HG03442 (cell line): Measurements from ENCODE around the gene CLEC4D.
"Not testable (repeated sequence)": the region's sequence is repeated elsewhere in the genome, so short reads cannot be mapped to it uniquely, and the experiment has no call there.

Experiments used
- ATAC-seq: cut with Tn5 transposase; IDR thresholded peaks from one replicate; pipeline ENCODE4 v1.9.1; 2021; ENCODE audit warnings: mild to moderate bottlenecking, moderate library complexity; ENCODE audit not compliant: unreplicated experiment

CLEC4D gene

GRCh38 chr12:8513256-8513655 lies at the start of gene CLEC4D:
TSS of gene CLEC4D (plus strand) at chr12:8513503. CDS start at chr12:8513733, 230 bp downstream.
- ATAC-seq: no peak

DNA sequence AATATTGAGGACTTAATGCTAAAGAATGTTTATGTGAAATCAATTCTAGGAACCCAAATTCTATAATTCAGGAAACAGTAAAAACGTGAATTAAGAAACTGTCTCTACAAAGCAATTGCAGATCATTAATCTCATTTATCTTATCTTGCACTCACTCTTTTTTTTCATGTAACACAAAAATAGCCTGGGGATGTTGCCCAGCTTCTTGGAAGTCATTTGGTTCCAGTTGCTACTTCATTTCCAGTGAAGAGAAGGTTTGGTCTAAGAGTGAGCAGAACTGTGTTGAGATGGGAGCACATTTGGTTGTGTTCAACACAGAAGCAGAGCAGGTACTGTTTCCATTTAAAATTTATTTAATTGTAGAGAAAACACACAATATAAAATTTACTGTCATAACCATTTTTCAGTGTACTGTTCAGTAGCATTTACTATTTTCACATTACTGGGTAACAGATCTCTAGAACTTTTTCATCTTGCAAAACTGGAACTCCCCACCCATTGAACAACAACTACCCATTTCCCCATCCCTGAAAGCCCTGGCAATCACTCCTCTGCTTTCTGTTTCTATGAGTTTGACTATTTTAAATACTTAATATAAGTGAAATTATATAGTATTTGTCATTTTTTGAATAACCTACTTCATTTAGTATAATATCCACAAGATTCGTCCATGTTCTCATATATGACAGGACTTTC lies 47.9 kb upstream of the CLEC4D start:
- ATAC-seq: no peak

GRCh38 chr12:8466241-8466640 lies 47.1 kb upstream of the CLEC4D start:
- no peak for ATAC-seq

GRCh38 chr12:8471090-8471489 lies 42.2 kb upstream of the CLEC4D start:
- no peak for ATAC-seq

GRCh38 chr12:8475508-8476203 lies 37.6 kb upstream of the CLEC4D start:
- ATAC-seq: no peak

GRCh38 chr12:8482571-8483061 lies 30.7 kb upstream of the CLEC4D start:
- no peak for ATAC-seq

- no peak for ATAC-seq
Measured at GRCh38 chr12:8483079-8483478, 30.2 kb upstream of the CLEC4D start.

- ATAC-seq: no peak
Measured at GRCh38 chr12:8491646-8492530, 21.4 kb upstream of the CLEC4D start.

- peak; percentile 98 for ATAC-seq
Measured at GRCh38 chr12:8493084-8493483, 20.2 kb upstream of the CLEC4D start.

- ATAC-seq: not testable (repeated sequence)
Measured at GRCh38 chr12:8495671-8496070, 17.6 kb upstream of the CLEC4D start.

DNA sequence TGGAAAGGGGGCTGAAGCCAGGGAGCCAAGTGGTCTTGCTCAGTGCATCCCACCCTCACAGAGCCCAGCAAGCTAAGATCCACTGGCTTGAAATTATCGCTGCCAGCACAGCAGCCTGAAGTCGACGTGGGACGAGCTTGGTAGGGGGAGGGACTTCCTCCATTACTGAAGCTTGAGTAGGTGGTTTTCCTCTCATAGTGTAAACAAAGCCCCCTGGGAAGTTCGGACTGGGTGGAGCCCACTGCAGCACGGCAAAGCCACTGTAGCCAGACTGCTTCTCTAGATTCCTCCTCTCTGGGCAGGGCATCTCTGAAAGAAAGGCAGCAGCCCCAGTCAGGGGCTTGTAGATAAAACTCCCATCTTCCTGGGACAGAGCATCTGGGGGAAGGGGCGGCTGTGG lies 17.2 kb upstream of the CLEC4D start:
- not testable (repeated sequence) for ATAC-seq

DNA sequence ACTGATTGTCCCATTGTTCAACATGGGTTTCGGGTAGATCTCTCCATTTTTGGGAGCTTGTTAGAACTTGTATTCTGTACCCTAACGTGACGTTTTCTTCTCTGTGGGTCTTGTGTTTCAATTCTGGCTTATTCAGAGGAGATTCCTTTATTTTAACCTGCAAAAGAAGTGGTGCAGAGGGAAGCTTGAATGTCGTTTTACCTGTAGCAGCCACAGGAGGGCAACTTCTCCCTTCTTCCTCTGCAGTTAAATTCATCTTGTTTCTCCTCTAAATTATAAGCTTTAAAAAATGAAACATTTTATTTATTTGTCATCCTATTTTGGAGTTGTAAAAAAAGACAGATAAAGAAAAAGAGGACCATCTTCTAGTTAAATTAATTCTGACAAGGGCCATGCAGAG lies 13.7 kb upstream of the CLEC4D start:
- ATAC-seq: no peak

- no peak for ATAC-seq
Measured at GRCh38 chr12:8501720-8502119, 11.6 kb upstream of the CLEC4D start.

GRCh38 chr12:8504351-8504750 lies 9.0 kb upstream of the CLEC4D start:
- ATAC-seq: no peak

DNA sequence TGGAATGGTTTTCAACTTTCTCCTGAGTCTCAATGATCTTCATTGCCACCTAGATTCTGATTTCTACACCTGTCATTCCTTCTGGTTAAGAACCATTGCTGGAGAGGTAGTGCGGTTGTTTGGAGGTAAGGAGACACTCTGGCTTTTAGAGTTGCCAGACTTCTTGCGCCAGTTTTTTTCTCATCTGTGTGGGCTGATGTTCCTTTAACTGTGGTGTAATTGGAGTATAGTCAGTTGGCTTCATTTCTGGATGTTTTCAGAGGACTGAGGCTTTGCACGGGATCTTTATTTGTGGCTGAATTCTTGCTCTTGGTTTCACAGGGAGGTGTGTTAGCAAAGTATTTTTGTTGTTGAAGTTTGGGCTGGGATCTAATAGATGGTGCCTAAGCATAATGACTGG lies 5.7 kb upstream of the CLEC4D start:
- no peak for ATAC-seq

- no peak for ATAC-seq
Measured at GRCh38 chr12:8508223-8508622, 5.1 kb upstream of the CLEC4D start.

DNA sequence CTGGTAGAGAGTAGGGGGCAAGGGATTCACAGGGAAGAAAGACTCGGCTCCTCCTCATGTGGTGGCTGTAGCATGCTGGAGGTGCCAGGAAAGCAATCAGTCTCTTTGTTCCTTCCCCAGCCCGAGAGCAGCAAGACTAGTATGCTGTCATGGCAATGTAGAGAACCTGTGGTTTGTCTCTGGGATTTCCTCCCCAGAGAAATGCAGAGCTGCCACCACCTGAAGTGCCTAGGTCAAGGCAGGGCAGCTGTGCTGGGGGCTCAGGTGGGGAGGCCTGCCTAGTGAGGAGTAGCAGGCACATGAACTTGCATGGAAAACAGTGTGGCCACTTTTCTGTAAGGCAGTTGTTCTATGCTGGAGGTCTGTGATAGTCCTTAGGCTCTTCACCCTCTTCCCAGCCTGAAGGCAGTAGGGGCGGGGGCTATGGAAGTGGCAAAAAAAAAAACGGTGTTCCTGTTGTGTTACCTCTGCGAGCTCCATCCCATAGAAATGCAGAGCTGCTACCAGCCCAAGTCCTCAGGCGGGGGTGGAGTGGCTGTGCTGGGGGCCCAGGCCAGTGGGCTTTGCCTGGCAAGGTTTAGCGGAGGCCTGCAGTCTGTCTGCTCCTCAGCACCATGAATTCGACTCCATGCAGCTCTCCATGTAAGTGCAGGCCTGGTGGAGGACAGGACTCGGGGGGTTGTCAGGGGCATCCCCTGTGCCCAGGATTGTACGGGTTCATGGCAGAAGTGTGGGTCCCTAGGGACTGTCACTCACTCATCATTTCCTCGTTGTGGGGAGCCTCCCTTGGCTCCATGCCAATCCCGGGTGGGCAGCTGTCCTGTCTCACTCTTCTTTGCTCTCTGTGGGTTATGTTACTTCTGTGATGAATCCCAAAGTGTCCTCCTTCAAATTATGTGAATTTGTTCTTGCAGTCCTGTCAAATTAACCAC lies 4.1 kb upstream of the CLEC4D start:
- no peak for ATAC-seq

GRCh38 chr12:8517971-8518370 lies 4.7 kb downstream of the CLEC4D start:
- no peak for ATAC-seq

DNA sequence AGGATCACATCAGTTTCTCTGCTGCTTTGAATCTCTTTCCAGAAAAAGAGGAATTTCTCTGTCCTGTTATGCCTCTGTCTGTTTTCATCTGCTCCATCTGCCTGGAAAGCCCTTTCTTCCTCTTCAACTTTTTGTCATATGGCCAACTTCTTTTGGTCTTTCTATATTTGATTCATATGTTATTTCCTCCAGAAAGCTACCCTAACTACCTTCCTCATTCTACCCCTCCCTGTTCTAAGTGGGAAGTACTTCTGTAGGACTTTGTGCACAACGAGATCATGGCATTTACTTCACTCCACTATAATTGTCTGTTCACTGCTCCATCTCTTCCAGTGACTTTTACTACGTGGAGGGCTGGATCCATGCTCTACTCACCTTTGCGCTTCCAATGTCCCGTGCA lies 5.9 kb downstream of the CLEC4D start:
- no peak for ATAC-seq
